Measurements from ENCODE around the gene TMED7.

GRCh38 chr5:115578657-115579056 is 47.2 kb downstream of the TMED7 start:
- no peak for TF ChIP-seq ZBTB1 (CRISPR knock-in tag; IDR thresholded peaks at IDR 0.05; ENCODE audit: borderline replicate concordance)
- no peak for TF ChIP-seq NCOA2 (CRISPR knock-in tag; IDR thresholded peaks at IDR 0.05)
- TF ChIP-seq USF2 (IDR thresholded peaks at IDR 0.05; ENCODE audit: low read depth, low read length): no peak
- TF ChIP-seq USF2 (CRISPR knock-in tag; IDR thresholded peaks at IDR 0.05; ENCODE audit: borderline replicate concordance): no peak
- TF ChIP-seq E2F1 (CRISPR knock-in tag; IDR thresholded peaks at IDR 0.05): no peak
- no peak for TF ChIP-seq CTCF (CRISPR knock-in tag; IDR thresholded peaks at IDR 0.05)
- TF ChIP-seq KLF15 (CRISPR knock-in tag; IDR thresholded peaks at IDR 0.05; ENCODE audit: borderline replicate concordance): no peak
- TF ChIP-seq KDM6A (CRISPR knock-in tag; IDR thresholded peaks at IDR 0.05; ENCODE audit: low read depth): no peak
- TF ChIP-seq ELF1 (CRISPR knock-in tag; IDR thresholded peaks at IDR 0.05): no peak

Measured in HepG2 (cell line).